ENCODE results near the gene MYO3B.

DNA sequence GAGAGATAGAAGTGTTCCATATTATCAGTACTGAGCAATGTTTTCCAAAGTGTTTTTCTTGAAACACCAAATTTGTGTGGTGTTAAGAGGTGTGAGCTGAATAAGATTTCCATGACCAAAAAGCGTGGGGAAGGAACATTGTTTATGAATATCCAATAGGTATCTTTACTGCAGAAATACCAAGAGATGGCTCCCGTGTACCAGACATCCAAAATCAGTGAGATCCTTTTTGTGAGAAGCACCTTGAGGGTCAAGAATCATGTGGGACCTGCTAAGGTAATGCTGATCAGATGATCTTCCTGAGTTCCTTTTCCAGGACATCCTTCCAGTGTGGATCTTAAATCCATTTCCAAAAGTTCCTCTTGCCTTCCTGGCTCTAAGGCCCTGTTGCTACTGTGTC, 246.0 kb downstream of the MYO3B start:
- TF ChIP-seq, protein P1, sequence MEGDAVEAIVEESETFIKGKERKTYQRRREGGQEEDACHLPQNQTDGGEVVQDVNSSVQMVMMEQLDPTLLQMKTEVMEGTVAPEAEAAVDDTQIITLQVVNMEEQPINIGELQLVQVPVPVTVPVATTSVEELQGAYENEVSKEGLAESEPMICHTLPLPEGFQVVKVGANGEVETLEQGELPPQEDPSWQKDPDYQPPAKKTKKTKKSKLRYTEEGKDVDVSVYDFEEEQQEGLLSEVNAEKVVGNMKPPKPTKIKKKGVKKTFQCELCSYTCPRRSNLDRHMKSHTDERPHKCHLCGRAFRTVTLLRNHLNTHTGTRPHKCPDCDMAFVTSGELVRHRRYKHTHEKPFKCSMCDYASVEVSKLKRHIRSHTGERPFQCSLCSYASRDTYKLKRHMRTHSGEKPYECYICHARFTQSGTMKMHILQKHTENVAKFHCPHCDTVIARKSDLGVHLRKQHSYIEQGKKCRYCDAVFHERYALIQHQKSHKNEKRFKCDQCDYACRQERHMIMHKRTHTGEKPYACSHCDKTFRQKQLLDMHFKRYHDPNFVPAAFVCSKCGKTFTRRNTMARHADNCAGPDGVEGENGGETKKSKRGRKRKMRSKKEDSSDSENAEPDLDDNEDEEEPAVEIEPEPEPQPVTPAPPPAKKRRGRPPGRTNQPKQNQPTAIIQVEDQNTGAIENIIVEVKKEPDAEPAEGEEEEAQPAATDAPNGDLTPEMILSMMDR (IDR thresholded peaks at IDR 0.05) = no peak
- no peak for TF ChIP-seq POLR2A (IDR thresholded peaks at IDR 0.05)

Data from body of pancreas (tissue), 4 donors.